ENCODE data around the gene TFIP11.

TFIP11 gene

GRCh38 chr22:26502688-26503561 is 9.3 kb downstream of the TFIP11 start:
- no peak for DNase-seq

GRCh38 chr22:26501996-26502395 is 10.3 kb downstream of the TFIP11 start:
- no peak for DNase-seq

GRCh38 chr22:26499188-26499703 is 13.0 kb downstream of the TFIP11 start:
- DNase-seq = no peak

- DNase-seq = no peak
Measured at GRCh38 chr22:26496456-26496855, 15.8 kb downstream of the TFIP11 start.

- no peak for DNase-seq
Measured at GRCh38 chr22:26494506-26494905, 17.8 kb downstream of the TFIP11 start.

- DNase-seq = no peak
Measured at GRCh38 chr22:26492220-26492619, 20.1 kb downstream of the TFIP11 start.

- no peak for DNase-seq
Measured at GRCh38 chr22:26489447-26490036, 22.7 kb downstream of the TFIP11 start.

GRCh38 chr22:26487996-26488395 is 24.3 kb downstream of the TFIP11 start:
- no peak for DNase-seq

- no peak for DNase-seq
Measured at GRCh38 chr22:26486394-26486793, 25.9 kb downstream of the TFIP11 start.

- no peak for DNase-seq
Measured at GRCh38 chr22:26485806-26486390, 26.4 kb downstream of the TFIP11 start.

GRCh38 chr22:26485013-26485412 is 27.3 kb downstream of the TFIP11 start:
- no peak for DNase-seq

GRCh38 chr22:26484360-26484706 is 27.9 kb downstream of the TFIP11 start:
- DNase-seq = no peak

- DNase-seq = no peak
Measured at GRCh38 chr22:26483439-26484359, 28.6 kb downstream of the TFIP11 start, which contains the start of the genes HPS4 and SRRD. Gene HPS4, minus strand, starts transcription at chr22:26483783. Its CDS starts 2,021 bp downstream, at chr22:26481762. Gene SRRD, plus strand, starts transcription at chr22:26483877. Its CDS starts 14 bp downstream, at chr22:26483891.

- no peak for DNase-seq
Measured at GRCh38 chr22:26483043-26483438, 29.2 kb downstream of the TFIP11 start.

- DNase-seq = no peak
Measured at GRCh38 chr22:26482161-26482560, 30.1 kb downstream of the TFIP11 start.

- no peak for DNase-seq
Measured at GRCh38 chr22:26481694-26482093, 30.6 kb downstream of the TFIP11 start.

- DNase-seq = no peak
Measured at GRCh38 chr22:26481112-26481693, 31.1 kb downstream of the TFIP11 start.

GRCh38 chr22:26480611-26480932 is 31.7 kb downstream of the TFIP11 start:
- no peak for DNase-seq

GRCh38 chr22:26479792-26480610 is 32.3 kb downstream of the TFIP11 start:
- no peak for DNase-seq

- DNase-seq = no peak
Measured at GRCh38 chr22:26479043-26479791, 33.1 kb downstream of the TFIP11 start.

- DNase-seq = no peak
Measured at GRCh38 chr22:26477341-26477731, 34.9 kb downstream of the TFIP11 start.

All from cortex of kidney (tissue), 1 donor.